NCI-H510A (cell line): ENCODE data around the gene BRS3.
"Not testable (repeated sequence)": the region's sequence is repeated elsewhere in the genome, so short reads cannot be mapped to it uniquely, and the experiment has no call there.

Experiments used
- DNase-seq: peaks from one replicate; lab custom pipeline; 2025; lab: John Stamatoyannopoulos, UW

BRS3 gene

DNA sequence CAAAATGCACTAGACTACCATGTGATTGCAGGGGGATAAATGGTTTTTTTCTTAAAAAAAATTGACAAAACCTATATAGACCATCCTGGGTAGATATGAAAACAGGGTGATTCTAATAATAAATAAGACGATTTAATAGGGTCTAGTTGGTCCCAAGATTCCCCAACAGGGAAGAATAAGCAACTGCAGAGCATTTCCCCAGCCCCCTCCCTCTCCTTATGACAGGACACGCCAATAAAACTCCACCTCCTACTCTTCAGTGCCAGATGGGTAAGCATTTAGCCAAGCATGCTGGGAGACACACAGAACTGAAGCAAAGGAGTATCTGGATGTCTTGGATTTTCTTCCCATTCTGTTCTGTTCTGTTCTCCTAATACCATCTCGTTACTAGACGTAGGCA is at the start of gene BRS3:
Gene BRS3, plus strand, starts transcription at position 301 of the 400 bp plus-strand sequence. CDS start 168 bp downstream, outside the sequence.
- DNase-seq, result no peak

DNA sequence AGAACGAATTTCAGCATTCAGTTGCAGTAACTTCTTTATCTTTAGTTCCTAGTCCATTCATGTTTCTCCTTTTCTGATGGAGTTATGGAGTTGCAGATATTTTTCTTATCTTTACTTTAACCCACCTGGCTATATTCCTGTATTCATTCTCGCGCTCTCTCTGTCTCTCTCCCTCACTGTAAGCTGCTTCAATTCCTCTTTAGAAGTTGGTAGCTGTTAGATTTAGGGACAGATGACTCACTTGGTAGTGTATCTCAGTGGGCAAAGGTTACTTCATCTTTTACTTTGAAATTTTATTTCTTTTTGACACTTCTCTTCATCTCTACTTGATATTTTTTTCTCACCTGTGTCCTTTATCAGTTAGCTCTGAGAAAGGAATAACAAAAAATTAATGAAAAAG is 49.6 kb upstream of the BRS3 start:
- no peak for DNase-seq

DNA sequence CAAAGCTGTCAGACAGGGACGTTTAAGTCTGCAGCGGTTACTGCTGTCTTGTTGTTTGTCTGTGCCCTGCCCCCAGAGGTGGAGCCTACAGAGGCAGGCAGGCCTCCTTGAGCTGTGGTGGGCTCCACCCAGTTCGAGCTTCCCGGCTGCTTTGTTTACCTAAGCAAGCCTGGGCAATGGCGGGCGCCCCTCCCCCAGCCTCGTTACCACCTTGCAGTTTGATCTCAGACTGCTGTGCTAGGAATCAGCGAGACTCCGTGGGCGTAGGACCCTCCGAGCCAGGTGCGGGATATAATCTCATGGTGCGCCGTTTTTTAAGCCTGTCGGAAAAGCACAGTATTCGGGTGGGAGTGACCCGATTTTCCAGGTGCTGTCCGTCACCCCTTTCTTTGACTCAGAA is 42.1 kb upstream of the BRS3 start:
- DNase-seq, result not testable (repeated sequence)

DNA sequence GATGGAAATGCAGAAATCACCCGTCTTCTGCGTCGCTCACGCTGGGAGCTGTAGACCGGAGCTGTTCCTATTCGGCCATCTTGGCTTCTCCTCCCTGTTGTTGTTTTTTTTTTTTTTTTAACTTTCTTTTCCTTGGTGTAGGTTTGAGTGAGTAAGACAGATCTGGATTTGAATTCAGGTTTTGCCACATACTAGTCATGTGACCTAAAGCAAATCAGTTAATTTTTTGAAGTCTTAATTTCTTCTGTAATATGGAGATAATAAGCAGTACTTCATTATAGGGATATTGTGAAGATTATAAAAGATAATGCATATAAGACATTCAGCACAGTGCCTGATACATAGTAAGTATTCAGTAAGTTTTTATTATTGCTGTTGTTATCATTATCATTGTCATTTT is 41.5 kb upstream of the BRS3 start:
- no peak for DNase-seq

DNA sequence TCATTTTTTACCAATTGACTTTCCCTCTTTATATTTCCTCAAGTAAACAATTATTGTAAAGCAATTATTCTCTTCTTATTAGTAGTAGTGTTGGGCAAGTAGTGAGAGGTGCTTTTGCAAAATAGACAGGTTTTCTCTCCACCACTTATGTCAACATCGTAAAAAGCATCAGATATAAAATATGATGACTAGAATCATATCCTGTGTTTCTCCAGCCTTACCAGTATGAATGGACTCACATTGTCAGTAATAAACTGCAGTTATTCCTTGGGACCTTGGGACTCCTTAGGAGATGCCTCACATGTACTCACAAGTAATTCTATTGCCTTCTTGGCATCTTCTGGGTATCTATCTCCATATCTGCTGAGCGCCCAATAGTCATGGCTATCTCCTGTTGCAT is 40.4 kb upstream of the BRS3 start:
- no peak for DNase-seq

DNA sequence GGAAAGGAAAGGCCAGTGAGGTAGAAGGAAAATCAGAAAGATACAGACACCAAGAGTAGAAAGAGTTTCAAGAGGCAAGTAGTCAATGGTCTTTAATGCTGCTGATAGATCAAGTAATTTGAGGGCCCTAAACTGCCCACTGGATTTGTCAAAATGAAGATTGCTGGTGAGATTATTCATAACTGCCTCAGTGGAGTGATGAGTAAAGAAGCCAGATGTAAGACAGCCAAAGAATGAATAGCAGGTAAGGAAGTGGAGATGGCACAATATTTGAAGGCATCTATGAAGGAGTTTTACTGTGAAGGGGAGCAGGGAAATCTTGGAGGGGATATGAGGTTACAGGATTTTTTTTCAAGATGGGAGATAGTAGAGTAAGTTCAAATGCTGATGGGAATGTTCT is 39.8 kb upstream of the BRS3 start:
- DNase-seq, result no peak

DNA sequence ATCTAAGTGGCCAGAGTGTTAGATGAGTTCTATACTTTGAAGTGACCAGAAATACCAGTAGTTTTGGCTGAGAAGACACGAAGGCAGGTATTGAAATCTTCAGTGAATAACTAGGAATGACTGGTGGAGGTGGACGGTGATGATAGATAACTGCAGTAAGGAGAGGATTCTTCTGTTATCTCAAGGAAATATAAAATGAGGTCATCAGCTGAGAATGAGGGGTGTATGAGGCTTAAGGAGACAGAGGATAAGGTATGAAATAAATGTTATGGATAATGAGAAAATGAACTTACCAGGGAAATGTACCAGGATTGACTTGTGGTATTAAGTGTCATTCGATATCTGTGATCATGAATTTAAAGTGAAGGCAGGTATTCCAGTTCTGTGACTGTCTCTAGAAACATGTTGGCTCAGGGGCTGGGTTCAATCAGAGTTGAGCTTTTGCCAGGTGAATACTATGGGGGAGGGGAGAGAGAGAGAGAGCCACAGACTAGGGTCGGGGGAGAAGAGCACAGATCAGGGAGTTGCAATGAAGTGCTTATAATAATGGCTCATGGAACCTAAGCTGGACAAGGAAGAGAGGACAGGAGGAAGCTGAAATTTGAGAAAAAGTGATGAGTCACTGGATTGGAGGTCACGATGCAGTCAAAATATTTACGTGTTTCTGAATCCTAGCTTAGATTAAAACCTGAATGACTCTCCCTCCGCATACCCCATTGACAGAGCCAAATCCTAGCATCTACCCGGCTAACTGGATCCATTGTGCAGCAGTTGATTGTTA is 37.5 kb upstream of the BRS3 start:
- no peak for DNase-seq

DNA sequence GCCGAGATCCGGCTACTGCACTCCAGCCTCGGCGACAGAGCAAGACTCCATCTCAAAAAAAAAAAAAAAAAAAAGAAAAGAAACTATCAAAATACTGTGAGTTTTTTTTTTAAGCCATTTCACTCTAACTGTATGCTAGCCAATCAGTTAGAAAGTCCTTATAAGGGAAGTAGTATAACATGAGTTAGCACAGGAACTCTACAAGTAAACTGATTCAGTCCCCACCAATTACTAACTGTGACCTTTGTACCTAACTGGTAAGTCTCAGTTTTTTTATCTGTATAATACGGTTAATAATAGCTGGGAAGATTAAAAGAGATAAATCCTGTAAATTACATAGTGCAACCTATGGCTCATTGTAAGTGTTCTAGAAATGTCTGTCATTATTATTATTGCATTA is 35.1 kb upstream of the BRS3 start:
- no peak for DNase-seq

DNA sequence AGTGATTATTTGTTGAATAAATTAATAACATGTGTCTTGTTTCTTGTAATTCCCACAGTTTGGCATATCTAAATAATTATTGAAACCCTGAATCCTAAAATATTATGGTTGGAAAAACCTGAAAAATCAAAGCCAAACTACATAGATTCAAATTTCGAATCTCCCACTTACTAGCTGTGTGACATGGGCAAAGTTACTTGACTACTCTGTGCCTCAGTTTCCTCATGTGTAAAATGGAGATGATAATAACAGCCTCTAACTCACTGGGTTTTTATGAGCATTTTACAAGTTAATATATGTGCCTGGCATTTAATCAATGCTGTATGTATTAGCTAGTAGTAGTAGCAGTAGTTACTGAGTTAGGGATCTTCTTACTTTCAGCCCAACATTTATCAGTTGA is 34.6 kb upstream of the BRS3 start:
- DNase-seq, result no peak

DNA sequence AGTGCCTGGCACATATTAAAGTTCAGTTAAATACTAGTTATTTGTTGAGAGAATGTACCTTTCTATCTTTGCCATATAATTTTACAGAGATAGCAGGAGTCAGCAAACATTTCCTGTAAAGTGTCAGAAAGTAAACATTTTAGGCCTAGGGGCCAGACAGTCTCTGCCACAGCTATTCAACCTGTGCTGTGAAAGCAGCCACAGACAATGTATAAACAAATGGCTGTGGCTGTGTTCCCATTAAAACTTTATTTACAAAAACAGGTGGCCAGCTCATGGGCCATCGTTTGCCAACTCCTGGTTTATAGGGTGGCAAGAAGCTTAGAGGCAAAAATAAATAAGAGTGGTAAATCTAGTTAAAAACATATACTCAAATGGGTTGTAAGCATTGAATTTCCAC is 34.0 kb upstream of the BRS3 start:
- no peak for DNase-seq

DNA sequence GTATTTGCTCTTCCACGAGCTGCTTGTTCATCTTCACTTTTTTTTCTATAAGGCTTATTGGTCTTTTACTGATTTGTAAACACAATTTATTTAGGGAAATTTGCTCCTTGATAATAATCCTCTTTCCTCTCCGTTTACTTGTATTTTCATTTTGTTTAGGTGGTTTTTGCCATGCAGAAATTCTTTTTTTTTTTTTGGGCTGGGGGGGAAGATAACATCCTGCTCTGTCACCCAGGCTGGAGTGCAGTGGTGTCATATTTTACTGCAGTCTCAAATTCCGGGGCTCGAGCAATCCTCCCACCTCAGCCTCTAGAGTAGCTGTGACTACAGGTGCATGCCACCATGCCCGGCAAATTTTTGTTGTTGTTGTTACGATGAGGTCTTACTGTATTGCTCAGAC is 31.6 kb upstream of the BRS3 start:
- no peak for DNase-seq

DNA sequence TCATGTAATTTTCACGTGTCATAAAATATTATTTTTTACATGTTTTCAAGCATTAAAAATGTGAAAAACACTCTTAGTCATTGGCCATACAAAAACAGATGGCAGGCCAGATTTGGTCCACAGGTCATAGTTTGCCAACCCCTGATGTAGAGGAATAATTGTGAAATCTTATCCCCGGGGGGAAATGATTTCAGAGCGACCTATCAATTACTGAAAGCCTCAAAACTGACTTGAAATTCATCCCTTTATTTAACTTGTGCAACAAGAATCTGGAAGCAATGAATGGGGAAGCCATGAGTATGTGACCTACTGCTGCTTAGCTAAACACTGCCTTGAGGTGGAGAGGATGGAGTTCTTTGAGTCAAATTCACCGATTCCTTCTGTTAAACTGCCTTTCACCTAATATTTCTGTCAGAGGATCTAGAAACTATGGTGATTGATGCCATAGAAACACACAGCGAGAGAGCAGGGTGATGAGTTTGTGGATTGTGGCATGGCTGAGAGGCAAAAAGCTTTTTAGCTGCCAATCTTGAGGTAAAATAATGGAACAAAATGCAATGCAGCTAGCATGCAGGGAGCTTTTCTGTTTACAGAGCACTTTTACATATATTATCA is 30.3 kb upstream of the BRS3 start:
- DNase-seq, result no peak

DNA sequence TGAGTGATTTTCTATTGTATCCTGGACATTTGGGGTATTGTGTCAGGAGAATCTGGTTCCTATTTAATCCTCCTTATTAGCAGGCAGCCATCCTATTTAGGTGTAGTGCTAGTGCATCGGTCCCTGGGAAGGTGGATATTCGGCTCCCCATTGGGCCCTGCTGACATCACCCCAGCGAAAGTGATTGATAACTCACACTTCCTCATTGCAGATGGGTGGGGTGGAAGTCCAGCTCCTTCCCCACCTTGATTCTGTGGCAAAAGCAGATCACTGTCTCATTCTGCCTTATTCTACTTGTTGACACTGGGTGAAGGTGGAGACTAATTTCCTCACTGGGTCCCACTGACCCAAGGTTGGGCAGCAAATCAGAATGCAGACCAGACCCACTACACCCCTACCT is 23.2 kb upstream of the BRS3 start:
- no peak for DNase-seq

DNA sequence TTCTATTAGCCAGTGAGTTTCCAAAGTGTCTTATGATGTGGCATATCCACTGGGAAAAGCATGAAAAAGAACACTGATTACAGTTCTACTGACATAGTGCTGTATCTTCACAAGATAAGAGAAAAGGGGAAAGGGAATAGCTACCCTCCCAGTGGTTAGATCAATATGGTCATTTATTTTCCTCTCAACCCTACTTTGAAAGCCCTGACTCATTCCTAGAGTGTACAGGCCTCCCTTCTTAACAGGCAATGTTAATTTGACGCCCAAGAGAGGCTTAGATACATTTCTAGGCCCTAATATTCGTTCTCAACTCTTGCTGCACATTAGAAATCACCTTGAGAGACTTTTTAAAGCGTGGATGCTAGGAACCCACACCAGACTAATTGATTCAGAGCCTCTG is 20.4 kb upstream of the BRS3 start:
- no peak for DNase-seq

DNA sequence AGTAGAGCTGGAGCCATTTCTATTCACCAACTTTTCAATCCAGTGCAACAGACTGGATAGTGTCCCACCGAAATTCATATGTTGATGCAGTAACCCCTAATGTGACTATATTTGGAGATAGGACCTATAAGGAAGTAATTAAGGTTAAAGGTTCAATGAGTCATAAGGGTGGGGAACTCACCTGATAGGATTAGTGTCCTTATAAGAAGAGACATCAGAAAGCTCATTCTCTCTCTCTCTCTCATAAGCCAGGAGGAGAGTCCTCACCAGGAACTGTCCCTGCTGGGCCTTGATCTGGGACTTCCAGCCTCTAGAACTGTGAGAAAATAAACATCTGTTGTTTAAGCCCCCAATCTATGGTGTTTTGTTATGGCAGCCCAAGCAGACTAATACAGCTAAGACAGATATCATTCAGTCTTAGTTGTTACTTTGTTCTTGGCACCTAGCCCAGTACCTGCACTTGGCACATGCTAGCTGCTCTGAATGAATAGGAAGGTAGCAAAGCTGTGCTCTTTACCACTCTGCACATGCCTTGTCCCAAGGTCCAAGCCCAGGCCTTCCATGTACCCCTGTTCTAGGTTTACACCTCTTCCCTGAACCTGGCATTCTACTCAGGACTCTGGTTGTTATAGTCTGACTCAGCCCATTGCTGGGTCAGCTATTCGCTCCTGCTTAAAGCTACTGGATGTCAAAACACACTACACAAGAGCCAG is 19.2 kb upstream of the BRS3 start:
- DNase-seq, result no peak

DNA sequence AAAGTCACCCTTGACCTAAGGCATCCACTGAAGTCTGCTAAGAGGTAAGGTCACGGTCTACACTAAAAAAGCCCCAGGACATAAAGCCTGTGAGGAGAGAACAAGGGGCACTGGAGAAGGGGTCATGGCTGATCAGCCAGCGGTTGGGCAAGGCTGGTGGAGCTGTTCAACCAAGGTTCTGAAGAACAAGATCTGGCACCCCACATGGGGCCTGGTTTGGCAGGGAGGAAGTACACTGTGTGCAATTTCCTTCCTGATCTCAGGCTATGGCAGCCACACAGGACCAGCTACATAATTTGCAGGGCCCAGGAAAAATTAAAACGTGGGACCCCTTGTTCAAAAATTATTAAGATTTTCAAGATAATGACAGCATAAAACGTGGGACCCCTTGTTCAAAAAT is 14.1 kb upstream of the BRS3 start:
- DNase-seq, result no peak

DNA sequence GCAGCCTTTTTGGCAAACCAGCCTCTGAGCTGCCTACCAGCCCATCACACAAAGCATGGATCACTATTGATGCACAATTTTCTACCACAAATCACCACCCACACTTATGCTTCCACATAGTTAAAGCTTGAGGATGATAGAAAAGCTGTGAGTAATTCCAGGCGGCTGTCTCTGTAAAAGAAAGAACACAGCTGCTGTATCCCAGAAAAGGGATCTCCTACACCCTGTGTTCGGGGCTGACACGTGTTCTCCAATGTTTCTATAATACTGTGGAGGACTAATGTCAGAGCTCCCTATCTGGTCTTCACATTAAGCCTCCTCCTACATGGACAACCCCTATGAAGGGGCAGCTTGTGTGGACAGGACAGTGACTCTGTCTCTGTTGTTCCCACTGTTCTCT is 12.5 kb upstream of the BRS3 start:
- no peak for DNase-seq

DNA sequence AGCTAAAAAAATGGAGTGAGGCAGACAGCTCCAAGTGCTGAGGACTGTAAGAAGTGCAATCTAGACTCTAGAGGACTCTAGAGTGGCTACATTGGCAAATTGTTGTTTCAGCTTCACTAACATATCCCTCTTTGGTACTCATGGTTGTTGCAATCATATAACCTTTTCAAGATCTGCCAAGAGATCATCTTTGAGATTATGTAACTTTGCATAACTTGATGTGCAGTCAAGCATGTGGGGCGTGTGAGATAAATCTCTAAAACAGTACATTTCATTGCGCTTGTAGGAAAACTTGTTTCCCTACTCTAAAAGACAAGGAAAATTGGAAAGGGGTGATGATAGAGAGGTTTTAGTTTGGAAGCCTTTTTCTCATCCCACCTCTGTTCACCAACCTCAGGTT is 11.2 kb upstream of the BRS3 start:
- no peak for DNase-seq

DNA sequence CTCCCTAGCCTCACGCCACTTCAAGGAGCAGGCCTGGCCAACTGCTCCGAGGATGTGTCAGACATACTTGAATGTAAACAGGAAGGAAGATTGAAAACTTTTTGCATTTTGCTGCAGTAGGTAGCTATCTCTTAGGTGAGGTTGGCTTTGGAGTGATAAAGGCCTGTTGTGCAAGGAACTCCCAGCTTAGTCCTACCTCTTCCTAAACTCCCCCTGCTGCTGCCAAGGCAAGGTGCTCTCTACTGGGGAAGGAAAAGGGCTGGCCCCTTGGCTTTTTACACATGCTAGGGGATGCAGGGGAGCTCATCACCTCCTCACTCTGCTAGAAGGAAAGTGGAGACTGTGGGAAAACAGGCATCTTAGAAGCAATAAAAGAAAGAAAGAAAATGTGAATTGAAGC is 10.7 kb upstream of the BRS3 start:
- DNase-seq, result no peak

DNA sequence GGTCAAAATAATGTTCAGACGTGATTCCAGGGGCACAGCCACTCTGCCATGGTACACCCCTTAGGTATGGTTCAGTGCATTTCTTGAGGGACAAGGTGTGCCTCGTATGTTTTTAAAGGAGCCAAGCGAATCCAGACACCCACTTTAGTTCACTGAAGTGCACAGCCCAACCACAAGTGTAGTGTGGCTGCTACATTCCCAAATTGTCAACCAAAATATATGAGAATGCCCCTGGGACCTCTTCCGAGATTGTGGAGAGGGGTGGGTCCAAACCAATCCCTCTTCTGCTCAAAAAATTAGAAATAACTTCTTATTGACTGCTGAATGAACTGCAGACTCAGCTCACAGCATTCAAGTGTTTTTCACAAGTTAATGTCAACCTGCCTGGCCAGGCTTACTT is 7.4 kb upstream of the BRS3 start:
- DNase-seq, result no peak

DNA sequence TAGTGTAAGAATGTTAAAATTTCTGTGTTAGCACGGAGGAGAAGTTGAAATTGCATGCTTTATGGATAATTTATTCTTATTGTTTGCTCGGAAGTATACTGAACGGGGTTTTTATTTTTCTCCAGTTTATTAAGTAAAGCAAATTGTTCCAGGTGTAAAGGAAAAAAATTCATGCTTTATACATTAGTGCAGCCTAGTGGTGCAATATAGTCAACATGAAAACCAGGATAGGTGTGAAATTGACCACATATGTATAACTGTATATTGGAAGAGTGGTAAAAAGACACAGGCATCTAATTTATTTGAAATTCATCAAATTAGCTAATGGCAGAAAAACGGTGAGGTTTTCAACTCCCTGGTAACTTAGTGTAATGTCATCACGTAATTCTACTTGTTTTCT is 959 bp downstream of the BRS3 start:
- no peak for DNase-seq

DNA sequence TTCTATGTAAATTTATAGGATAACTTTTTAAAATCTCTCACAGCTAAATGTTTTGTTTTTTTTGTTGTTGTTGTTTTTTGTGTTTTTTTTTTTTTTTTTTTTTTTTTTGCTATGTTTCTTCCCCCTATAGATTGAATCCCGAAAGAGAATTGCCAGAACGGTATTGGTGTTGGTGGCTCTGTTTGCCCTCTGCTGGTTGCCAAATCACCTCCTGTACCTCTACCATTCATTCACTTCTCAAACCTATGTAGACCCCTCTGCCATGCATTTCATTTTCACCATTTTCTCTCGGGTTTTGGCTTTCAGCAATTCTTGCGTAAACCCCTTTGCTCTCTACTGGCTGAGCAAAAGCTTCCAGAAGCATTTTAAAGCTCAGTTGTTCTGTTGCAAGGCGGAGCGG is 4.1 kb downstream of the BRS3 start:
- no peak for DNase-seq

DNA sequence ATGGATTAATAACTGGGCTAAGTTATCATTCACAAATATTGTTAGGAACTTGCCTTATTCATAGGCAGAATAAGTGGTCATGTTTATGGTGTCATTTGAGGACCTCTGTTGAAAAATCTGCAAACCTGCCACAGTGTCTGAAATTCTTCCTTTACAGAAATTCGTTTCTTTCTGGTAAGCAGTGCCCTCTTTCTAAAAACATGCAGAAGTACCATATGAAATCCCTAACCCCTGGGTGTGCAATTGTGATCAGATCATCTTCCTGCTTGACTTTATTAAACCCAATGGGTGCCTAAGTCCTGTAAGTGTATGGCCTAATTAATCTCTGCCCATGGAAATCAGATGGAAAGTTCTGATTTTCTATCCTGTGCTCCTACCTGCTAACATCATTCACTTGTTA is 5.3 kb downstream of the BRS3 start:
- DNase-seq, result no peak
